Mononuclear cell (primary cell): ENCODE results near the gene MFN1. TPM values are rescaled to one million over a fixed set of nuclear protein-coding genes. Genes with fewer than 3 reads are reported as not detected.
A peak's percentile ranks its signal among the peaks of the same experiment; 100 is the strongest.

Source experiments
- H3K27me3 ChIP-seq: 2 replicates; pipeline ENCODE4 v1.6.0; 2011; ENCODE audit warnings: low read length, control low read depth; ENCODE audit not compliant: insufficient read depth
- H3K4me1 ChIP-seq: 2 replicates; pipeline ENCODE4 v1.5.1; 2011; ENCODE audit warnings: mild to moderate bottlenecking, low read length, control low read depth; ENCODE audit not compliant: insufficient read depth
- H3K4me3 ChIP-seq: 2 replicates; pipeline ENCODE4 v1.5.1; 2011; ENCODE audit warnings: mild to moderate bottlenecking, low read length, moderate library complexity
- H3K9me3 ChIP-seq: 2 replicates; pipeline ENCODE4 v1.5.1; 2011; ENCODE audit warnings: low read depth, mild to moderate bottlenecking, control low read depth, low read length
- total RNA-seq: library from RNA; depleted of rRNA; stranded (reverse); fragments of >200 nt; gene quantifications from one replicate; pipeline ENCODE4 v1.2.3, GENCODE V29; 2012

Gene MFN1
- total RNA-seq, 1 donor, result 47.9 TPM

DNA sequence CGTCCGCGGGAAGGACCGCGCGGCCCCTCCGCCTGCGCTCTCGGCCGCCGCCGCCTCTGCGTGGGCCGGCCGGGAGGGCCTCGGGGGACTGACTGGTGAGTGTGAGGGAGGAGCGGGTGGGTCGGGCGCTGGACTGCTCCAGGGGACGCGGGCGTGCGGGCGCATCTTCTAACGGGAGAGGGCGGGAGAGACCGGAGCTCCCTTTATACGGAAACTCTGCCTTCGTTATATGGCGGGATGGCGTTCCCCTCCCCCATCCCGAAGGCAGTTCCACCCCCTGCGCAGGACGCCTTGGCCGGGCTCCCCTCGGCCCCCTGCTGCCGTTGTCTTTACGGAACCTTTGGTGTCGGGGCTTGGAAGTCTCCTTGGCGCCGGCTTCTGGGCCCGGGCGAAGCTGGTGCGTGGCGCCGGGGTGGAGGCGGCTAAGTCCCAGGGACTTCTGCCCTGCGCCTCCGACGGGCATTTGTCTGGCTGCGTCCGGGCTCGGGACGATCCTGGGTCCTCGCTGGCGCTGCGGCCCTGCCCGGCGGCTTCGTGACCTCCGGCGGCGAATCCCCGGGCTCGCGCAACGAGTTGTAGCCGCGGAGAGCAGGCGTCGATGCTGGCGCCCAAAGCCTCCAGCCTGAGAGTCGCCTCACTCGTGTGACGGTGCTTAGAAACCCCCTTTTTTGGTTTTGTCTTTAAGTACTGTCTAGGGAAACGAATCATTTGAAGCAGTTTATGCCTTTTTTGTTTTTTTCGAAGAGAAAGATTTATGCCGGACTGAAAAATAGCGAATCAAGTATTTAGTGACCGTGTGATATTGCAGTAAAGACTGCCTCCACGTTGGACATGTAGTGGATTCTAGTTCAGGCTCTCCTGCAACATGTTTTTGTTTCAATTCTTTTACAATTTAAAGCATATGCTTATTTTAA is 24.1 kb upstream of the MFN1 start:
- Histone ChIP-seq H3K27me3 (no peaks in the 10 kb centered on the region), H3K4me3 (peak overlapping the region; percentile 77), H3K9me3 (no peaks in the 10 kb centered on the region), H3K4me1 (peaks cover 21% of the 10 kb centered on the region)

DNA sequence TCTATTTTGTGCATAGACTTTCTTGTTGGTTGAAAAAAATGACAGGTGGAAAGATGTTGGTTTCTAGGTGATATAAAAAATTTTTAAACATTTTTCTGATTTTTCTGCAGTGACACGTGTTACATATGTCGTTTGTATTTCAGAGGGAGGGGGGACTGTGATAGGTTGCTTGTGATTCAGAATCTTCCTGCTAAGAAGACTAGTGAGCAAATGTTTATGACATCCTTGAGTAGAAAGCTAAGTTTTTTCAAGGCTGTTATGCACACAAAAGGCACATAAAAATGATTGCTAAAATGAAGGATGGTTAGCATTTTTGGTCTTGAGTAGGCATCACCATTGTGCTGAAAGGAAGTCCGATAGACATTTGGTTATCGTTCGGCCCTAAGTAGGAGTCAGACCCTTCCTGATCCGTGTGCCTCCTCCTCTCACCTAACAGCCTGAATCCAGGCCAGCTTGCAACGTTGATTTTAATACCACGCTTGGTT is 23.2 kb upstream of the MFN1 start:
- Histone ChIP-seq H3K9me3 (no peaks in the 10 kb centered on the region), H3K27me3 (no peaks in the 10 kb centered on the region), H3K4me3 (peak overlapping the region; percentile 77), H3K4me1 (peaks cover 21% of the 10 kb centered on the region)

DNA sequence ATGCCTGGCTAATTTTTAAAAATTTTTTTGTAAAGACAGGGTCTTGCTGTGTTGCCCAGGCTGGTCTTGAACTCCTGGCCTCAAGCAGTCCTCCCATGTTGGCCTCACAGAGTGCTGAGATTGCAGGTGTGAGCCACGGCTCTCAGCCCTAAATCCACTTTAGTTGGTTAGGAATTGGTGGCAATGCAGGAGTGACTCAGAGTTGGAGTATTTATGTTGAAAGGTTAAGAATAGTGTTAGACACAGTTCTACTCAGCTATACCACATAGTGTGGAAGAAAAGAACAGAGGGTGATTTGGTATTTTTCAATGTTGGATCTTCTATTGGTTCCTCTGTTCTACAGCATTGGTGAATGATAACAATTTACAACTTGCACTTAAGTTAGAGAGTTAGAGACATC is 17.1 kb upstream of the MFN1 start:
- no peak overlapping the region for H3K4me3 ChIP-seq
- H3K4me1 ChIP-seq, result no peaks in the 10 kb centered on the region
- no peaks in the 10 kb centered on the region for H3K9me3 ChIP-seq
- no peaks in the 10 kb centered on the region for H3K27me3 ChIP-seq

DNA sequence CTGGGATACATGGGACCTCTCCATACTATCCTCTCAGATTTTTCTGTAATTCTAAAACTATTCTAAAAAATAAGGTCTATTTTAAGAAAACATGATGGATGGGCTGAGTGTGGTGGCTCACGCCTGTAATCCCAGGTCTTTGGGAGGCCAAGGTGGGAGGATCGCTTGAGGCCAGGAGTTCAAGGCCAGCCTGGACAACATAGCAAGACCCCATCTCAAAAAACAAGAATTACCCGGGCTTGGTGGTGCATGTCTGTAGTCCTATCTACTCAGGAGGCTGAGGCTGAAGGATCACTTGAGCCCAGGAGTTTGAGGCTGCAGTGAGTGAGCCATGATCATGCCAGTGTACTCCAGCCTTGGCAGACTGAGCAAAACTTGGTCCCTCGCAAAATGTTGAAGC is 15.3 kb upstream of the MFN1 start:
- no peaks in the 10 kb centered on the region for H3K9me3 ChIP-seq

DNA sequence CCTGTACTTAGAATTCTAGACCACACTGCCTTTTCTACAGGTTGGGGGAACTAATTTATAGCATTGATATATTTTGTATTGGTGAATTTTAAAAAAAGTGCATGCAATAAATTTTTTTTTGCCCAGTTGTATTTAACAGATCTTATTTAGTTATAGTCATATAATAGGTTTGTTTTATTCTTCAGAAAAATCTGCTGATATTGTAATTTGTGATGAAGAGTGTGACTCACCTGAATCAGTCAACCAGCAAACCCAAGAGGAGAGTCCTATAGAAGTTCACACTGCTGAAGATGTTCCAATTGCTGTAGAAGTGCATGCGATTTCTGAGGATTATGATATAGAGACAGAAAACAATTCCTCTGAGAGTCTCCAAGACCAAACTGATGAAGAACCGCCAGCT is 14.4 kb upstream of the MFN1 start:
- no peaks in the 10 kb centered on the region for H3K4me1 ChIP-seq
- no peaks in the 10 kb centered on the region for H3K27me3 ChIP-seq
- H3K9me3 ChIP-seq, result no peaks in the 10 kb centered on the region
- no peak overlapping the region for H3K4me3 ChIP-seq

More for the DNA sequence above, 15.3 kb upstream of the MFN1 start:
- Histone ChIP-seq H3K27me3 (no peaks in the 10 kb centered on the region), H3K4me3 (no peak overlapping the region), H3K4me1 (no peaks in the 10 kb centered on the region)

DNA sequence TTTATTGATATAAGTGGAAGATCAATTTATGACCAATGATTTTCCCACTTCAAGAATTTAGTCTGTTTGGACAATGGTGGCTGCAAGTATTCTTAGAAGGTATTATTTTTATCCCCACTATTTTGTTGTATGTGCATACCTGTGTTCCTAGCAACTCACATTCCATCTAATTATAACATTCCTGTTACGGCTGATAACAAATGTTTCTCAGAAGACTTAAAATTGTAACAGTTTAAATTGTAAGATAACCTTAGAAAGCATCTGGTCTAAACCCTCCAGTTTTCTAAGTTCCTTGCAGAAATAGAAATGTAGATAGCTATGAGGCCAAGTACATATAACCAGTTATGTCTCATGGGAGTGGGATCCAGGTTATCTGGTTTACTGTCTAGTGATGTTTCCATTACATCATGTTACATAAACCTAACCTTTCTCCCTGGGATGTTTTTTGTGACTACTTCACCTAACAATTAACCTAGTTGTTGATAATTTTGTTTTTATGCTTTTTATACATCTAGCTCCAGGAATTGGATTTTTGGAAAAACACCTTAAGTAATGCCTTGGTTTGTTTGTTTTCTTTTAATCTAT is 11.1 kb upstream of the MFN1 start:
- no peaks in the 10 kb centered on the region for H3K9me3 ChIP-seq
- no peak overlapping the region for H3K4me3 ChIP-seq
- H3K4me1 ChIP-seq, result no peaks in the 10 kb centered on the region
- no peaks in the 10 kb centered on the region for H3K27me3 ChIP-seq

DNA sequence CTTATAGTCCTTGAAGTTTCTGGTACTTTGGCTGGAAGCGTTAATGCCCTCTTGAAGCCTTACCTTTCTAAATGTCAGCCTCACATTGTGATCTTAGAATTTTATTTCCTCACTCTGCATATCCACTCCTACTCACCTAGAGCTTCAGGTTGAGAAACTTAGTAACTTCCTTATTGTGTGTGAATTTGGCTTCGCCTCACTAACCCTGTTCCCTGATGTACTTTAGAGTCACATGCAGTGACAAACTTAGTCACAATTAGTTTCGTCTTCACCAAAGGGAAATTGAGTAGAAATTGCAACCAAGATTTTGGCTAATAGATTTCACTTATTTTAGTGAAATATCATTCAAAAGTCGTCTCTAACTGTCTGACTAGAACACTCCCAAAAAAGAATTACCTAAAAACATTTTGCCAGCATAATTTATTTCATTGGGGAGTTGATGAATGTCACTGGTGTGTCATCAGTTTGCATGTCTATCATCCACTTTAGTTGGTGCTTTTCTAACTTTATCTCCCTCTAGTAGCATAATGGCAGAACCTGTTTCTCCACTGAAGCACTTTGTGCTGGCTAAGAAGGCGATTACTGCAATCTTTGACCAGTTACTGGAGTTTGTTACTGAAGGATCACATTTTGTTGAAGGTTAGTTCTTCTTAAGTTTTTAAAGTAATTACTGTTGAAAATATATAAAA is 960 bp downstream of the MFN1 start:
- Histone ChIP-seq H3K27me3 (no peaks in the 10 kb centered on the region), H3K4me1 (peaks cover 34% of the 10 kb centered on the region), H3K9me3 (no peaks in the 10 kb centered on the region), H3K4me3 (peak overlapping the region; percentile 89)

DNA sequence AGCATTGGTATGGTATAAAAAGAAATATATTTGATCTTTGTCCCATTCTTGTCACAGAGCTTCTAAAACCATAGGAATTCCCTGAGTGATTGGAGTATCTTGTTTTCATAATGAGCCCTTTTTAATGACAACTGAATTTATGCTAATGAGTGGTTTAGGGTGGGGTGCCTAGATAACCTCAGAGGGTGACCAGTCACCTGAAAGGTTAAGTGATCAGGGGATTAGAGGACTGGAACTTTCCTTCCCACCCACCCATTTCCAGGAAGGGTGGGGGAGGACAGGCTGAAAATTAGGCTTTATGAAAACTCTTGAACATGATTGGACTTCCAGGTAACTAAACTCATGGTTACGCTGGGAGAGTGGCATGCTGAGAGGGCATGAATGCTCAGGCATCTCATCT is 8.5 kb downstream of the MFN1 start:
- H3K9me3 ChIP-seq, result no peaks in the 10 kb centered on the region
- peaks cover 4% of the 10 kb centered on the region for H3K4me1 ChIP-seq
- no peak overlapping the region for H3K4me3 ChIP-seq
- H3K27me3 ChIP-seq, result no peaks in the 10 kb centered on the region

DNA sequence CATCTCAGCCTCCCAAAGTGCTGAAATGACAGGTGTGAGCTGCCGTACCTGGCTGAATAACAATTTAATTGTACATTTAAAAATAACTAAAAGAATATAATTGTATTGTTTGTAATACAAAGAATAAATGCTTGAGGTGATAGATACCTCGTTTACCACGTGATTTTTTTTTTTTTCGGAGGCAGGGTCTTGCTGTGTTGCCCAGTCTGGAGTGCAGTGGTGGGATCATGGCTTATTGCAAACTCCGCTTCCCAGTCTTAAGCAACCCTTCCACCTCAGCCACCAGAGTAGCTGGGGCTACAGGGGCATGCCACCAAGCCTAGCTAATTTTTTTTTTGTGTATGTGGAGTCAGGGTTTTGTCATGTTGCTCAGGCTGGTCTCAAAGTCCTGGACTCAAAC is 15.8 kb downstream of the MFN1 start:
- H3K9me3 ChIP-seq, result no peaks in the 10 kb centered on the region
- no peak overlapping the region for H3K4me3 ChIP-seq
- no peaks in the 10 kb centered on the region for H3K27me3 ChIP-seq
- H3K4me1 ChIP-seq, result no peaks in the 10 kb centered on the region

DNA sequence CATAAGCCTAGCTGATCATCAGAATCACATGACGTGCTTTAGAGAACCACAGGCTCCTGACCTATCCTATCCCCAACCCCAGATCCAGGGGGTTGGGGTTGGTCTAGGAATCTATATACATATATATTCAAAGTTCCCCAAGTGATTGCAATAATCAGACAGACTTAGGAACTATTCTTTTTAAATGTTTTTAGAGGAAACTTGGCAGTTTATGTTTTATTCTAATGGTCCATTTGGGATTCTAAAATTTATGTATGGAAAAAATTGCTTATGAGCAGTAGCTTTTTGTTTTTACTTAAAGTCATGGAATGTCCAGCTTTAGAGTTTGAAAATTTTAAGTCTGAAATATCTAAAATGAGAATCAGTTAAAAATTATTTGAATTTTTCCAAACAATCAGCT is 22.1 kb downstream of the MFN1 start:
- Histone ChIP-seq H3K4me1 (no peaks in the 10 kb centered on the region), H3K4me3 (no peak overlapping the region), H3K27me3 (no peaks in the 10 kb centered on the region), H3K9me3 (no peaks in the 10 kb centered on the region)

DNA sequence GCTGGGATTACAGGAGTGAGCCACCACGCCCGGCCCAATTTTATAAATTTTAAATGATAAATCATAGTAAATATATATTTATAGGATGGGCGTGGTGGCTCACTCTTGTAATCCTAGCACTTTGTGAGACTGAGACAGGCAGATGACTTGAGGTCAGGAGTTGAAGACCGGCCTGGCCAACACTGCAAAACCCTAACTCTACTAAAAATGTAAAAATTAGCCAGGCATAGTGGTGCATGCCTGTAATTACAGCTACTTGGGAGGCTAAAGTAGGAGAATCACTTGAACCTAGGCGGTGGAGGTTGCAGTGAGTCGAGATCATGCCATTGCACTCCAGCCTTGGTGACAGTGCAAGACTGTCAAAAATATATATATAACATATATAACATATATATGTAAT is 26.4 kb downstream of the MFN1 start:
- no peak overlapping the region for H3K4me3 ChIP-seq
- H3K4me1 ChIP-seq, result no peaks in the 10 kb centered on the region
- no peaks in the 10 kb centered on the region for H3K27me3 ChIP-seq
- H3K9me3 ChIP-seq, result no peaks in the 10 kb centered on the region

DNA sequence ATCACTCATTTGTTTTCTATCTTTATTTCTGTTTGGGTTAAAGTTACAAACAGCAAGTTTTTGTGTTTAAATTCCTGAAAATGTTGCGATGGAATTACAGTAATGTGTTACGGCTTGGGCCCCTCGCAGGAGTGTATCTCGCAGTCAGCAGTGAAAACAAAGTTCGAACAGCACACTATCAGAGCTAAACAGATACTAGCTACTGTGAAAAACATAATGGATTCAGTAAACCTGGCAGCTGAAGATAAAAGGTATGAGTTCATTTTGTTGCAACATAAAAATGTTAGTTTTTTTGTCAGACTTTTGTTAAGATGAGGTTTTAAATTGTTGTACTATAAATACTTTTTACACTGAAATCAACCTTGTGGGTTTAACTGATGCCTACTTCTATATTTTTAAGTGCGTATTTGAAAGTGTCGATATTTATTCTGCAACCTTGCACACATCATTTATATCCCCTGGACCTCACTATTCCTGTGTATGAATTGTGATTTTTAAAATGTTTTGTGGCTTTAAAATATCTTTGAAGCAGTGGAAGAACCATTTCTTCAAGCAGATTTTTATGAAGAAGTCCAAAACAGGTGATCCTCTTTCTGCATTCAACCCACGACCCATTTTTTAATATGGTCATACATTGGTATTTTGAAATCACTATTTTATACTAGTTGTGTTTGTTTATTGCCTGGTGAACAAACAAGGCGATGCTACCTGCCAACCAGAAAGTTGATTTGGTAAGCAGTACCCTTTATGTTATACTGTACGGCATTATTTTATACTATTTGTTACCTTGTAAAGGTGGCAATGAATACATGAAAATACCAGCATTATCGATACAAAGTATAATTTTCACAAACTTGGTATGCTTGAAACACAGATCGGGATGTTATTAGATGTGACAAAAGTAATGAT is 27.8 kb downstream of the MFN1 start:
- H3K27me3 ChIP-seq, result no peaks in the 10 kb centered on the region
- no peaks in the 10 kb centered on the region for H3K9me3 ChIP-seq
- no peaks in the 10 kb centered on the region for H3K4me1 ChIP-seq
- no peak overlapping the region for H3K4me3 ChIP-seq

DNA sequence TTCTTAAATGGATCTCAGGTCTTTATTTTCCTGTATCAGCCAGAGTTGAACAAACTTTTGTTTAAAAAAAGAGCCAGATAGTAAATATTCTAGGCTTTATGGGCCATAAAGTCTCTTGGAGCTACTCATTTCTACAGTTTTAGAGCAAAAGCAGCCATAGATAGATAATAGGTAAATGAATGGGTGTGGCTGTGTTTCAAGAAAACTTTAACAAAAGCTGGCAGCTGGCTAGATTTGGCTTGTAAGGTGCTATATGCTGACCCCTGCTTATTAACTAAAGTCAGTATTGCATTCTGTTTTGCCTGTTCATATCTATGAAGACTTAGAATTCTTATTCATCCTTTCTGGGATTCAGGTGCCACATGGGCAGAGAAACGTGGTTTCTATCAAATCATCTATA is 29.0 kb downstream of the MFN1 start:
- Histone ChIP-seq H3K27me3 (no peaks in the 10 kb centered on the region), H3K4me1 (no peaks in the 10 kb centered on the region), H3K9me3 (no peaks in the 10 kb centered on the region), H3K4me3 (no peak overlapping the region)

DNA sequence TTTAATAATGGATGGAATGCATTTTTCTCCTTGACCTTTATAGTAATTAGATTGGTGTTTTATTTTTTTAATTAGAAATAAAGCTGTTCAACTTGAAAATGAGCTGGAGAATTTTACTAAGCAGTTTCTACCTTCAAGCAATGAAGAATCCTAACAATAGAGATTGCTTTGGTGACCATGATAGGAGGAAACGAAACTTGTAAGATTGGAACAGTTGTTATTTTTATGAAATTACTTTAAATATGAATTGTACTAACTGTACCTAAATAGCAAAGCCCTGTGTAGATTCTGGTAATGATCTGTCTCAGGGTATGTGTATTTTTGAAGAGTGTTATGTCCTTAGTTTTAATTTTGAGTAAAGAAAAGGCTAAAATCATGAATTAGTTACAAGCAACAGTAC is 44.4 kb downstream of the MFN1 start:
- Histone ChIP-seq H3K27me3 (no peaks in the 10 kb centered on the region), H3K4me1 (no peaks in the 10 kb centered on the region), H3K4me3 (no peak overlapping the region), H3K9me3 (no peaks in the 10 kb centered on the region)
